ENCODE measurements around the gene EMILIN1.
A peak's percentile ranks its signal among the peaks of the same experiment; 100 is the strongest.

EMILIN1 gene

DNA sequence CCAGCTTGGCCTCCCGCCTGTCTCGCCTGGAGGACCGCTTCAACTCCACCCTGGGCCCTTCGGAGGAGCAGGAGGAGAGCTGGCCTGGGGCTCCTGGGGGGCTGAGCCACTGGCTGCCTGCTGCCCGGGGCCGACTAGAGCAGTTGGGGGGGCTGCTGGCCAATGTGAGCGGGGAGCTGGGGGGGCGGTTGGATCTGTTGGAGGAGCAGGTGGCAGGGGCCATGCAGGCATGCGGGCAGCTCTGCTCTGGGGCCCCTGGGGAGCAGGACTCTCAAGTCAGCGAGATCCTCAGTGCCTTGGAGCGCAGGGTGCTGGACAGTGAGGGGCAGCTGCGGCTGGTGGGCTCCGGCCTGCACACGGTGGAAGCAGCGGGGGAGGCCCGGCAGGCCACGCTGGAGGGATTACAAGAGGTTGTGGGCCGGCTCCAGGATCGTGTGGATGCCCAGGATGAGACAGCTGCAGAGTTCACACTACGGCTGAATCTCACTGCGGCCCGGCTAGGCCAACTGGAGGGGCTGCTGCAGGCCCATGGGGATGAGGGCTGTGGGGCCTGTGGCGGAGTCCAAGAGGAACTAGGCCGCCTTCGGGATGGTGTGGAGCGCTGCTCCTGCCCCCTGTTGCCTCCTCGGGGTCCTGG lies 4.5 kb downstream of the EMILIN1 start:
- no peak for ATAC-seq
- no peak for DNase-seq
- peak overlapping the region in 1 of 2 donors; percentile 67 for H3K27ac Mint-ChIP-seq
- H3K9me3 Mint-ChIP-seq = no peaks in the 10 kb centered on the region
- H3K4me3 Mint-ChIP-seq = no peak overlapping the region
- peaks cover 52% of the 10 kb centered on the region for H3K4me1 Mint-ChIP-seq
- H3K27me3 Mint-ChIP-seq = no peaks in the 10 kb centered on the region

DNA sequence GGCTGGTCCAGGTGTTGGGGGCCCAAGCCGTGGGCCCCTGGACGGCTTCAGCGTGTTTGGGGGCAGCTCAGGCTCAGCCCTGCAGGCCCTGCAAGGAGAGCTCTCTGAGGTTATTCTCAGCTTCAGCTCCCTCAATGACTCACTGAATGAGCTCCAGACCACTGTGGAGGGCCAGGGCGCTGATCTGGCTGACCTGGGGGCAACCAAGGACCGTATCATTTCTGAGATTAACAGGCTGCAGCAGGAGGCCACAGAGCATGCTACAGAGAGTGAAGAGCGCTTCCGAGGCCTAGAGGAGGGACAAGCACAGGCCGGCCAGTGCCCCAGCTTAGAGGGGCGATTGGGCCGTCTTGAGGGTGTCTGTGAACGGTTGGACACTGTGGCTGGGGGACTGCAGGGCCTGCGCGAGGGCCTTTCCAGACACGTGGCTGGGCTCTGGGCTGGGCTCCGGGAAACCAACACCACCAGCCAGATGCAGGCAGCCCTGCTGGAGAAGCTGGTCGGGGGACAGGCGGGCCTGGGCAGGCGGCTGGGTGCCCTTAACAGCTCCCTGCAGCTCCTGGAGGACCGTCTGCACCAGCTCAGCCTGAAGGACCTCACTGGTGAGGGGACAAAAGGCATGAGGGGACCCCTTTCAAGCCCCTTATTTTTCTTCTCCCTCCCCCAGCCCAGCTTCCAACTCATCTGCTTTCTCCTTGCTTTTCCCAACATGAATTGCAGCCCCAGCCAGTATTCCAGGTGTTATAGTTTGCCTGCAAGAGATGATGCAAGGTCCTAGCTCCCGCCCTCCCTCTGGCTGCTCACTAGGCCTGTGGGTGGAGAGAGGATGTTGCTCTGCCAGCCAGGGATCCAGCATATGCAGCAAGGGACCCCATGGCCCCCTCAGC lies 5.2 kb downstream of the EMILIN1 start:
- ATAC-seq (no peak), DNase-seq (no peak)
- Mint-ChIP-seq H3K27ac (no peak overlapping the region), H3K27me3 (no peaks in the 10 kb centered on the region), H3K9me3 (no peaks in the 10 kb centered on the region), H3K4me3 (no peak overlapping the region), H3K4me1 (peaks cover 50% of the 10 kb centered on the region)

GRCh38 chr2:27084297-27085061 lies 6.1 kb downstream of the EMILIN1 start:
- Mint-ChIP-seq H3K27ac (no peak overlapping the region), H3K4me3 (peak overlapping the region in 1 of 2 donors; percentile 21), H3K27me3 (no peaks in the 10 kb centered on the region), H3K4me1 (peaks cover 57% of the 10 kb centered on the region), H3K9me3 (no peaks in the 10 kb centered on the region)
- ATAC-seq (no peak), DNase-seq (no peak)

- ATAC-seq (no peak), DNase-seq (no peak)
- peak overlapping the region in 1 of 2 donors; percentile 63 for H3K27ac Mint-ChIP-seq
- no peaks in the 10 kb centered on the region for H3K27me3 Mint-ChIP-seq
- no peaks in the 10 kb centered on the region for H3K9me3 Mint-ChIP-seq
- H3K4me3 Mint-ChIP-seq = peak overlapping the region; percentile 91 to 95
- H3K4me1 Mint-ChIP-seq = peaks cover 59% of the 10 kb centered on the region
These were observed 6.8 kb downstream of the EMILIN1 start for GRCh38 chr2:27085062-27085672.

DNA sequence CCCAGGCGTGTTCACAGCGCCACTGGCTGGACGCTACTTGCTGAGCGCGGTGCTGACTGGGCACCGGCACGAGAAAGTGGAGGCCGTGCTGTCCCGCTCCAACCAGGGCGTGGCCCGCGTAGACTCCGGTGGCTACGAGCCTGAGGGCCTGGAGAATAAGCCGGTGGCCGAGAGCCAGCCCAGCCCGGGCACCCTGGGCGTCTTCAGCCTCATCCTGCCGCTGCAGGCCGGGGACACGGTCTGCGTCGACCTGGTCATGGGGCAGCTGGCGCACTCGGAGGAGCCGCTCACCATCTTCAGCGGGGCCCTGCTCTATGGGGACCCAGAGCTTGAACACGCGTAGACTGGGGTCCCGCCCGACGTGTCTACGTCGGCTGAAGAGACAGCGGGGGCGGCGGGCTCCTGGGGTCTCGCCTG lies 7.3 kb downstream of the EMILIN1 start:
- ATAC-seq (peak; percentile 6), DNase-seq (peak in 1 of 2 donors; percentile 48)
- Mint-ChIP-seq H3K9me3 (no peaks in the 10 kb centered on the region), H3K27me3 (no peaks in the 10 kb centered on the region), H3K4me3 (peak overlapping the region; percentile 91 to 95), H3K27ac (peak overlapping the region in 1 of 2 donors; percentile 63), H3K4me1 (peaks cover 54% of the 10 kb centered on the region)

DNA sequence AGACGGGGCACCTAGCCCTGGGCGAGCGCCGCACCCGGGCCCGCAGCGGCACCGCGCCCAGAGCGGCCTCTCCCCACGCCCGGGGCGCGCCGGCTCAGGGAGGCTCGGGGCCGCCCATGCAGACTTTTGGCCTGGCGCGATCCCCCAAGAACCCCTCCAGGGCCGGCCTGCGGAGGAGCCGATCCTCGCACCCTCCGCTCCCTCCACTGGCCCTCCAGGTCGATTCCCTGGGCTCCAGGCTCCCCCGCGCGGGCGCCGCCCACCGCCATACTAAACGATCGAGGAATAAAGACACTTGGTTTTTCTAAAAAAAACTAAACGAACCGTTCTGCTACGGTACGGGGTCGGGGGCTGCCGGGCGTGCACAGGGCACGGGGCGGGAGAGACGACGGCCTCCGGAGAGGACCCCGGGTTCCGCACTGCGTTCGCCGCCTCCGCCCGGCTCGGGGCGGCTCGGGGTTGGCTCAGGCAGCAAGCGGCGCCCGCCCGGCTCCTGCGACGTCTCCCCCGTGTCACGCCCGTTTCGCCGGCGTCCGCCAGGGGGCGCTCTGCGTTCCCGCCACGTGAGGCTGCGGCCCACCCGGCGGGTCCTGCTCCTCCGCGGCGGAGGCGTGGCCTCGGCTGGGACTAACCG lies 7.8 kb downstream of the EMILIN1 start:
- H3K27ac Mint-ChIP-seq = peak overlapping the region; percentile 72 to 93
- H3K27me3 Mint-ChIP-seq = no peaks in the 10 kb centered on the region
- H3K4me3 Mint-ChIP-seq = peak overlapping the region; percentile 91 to 95
- H3K4me1 Mint-ChIP-seq = peaks cover 48% of the 10 kb centered on the region
- DNase-seq = peak; percentile 98 to 100
- peak; percentile 89 for ATAC-seq
- H3K9me3 Mint-ChIP-seq = no peaks in the 10 kb centered on the region

DNA sequence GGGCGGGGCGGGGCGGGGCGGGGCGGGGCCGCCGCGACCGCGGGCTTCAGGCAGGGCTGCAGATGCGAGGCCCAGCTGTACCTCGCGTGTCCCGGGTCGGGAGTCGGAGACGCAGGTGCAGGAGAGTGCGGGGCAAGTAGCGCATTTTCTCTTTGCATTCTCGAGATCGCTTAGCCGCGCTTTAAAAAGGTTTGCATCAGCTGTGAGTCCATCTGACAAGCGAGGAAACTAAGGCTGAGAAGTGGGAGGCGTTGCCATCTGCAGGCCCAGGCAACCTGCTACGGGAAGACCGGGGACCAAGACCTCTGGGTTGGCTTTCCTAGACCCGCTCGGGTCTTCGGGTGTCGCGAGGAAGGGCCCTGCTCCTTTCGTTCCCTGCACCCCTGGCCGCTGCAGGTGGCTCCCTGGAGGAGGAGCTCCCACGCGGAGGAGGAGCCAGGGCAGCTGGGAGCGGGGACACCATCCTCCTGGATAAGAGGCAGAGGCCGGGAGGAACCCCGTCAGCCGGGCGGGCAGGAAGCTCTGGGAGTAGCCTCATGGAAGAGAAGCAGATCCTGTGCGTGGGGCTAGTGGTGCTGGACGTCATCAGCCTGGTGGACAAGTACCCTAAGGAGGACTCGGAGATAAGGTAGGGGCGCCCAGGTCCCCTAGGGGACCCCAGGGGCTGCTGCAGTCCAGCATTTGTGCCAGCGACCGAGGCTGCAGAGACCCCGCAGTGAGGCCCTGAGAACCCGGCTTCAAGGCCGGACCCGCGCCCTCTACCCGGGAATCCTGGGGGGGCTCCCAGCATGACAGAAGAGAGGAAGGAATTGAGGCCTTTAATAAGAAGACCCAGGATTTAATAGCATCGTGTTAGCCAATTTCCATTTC lies 8.5 kb downstream of the EMILIN1 start, which contains the start of gene KHK:
KHK (plus strand) TSS at position 49 of the 870 bp plus-strand sequence; CDS start at position 537, 488 bp downstream.
- no peaks in the 10 kb centered on the region for H3K9me3 Mint-ChIP-seq
- H3K27me3 Mint-ChIP-seq = no peaks in the 10 kb centered on the region
- ATAC-seq (peak; percentile 4), DNase-seq (no peak)
- H3K27ac Mint-ChIP-seq = peak within 1 kb of the TSS; percentile 86 to 93
- H3K4me3 Mint-ChIP-seq = peak within 1 kb of the TSS; percentile 91 to 95
- peaks cover 41% of the 10 kb centered on the region for H3K4me1 Mint-ChIP-seq

- Mint-ChIP-seq H3K27ac (no peak overlapping the region), H3K4me3 (peak overlapping the region; percentile 21 to 91), H3K4me1 (peaks cover 36% of the 10 kb centered on the region), H3K9me3 (no peaks in the 10 kb centered on the region), H3K27me3 (no peaks in the 10 kb centered on the region)
- DNase-seq (no peak), ATAC-seq (no peak)
These were observed 9.5 kb downstream of the EMILIN1 start for GRCh38 chr2:27087823-27088410.

- H3K4me1 Mint-ChIP-seq = peaks cover 36% of the 10 kb centered on the region
- H3K27ac Mint-ChIP-seq = no peak overlapping the region
- peak overlapping the region; percentile 3 to 21 for H3K4me3 Mint-ChIP-seq
- DNase-seq (no peak), ATAC-seq (no peak)
- H3K9me3 Mint-ChIP-seq = no peaks in the 10 kb centered on the region
- H3K27me3 Mint-ChIP-seq = no peaks in the 10 kb centered on the region
These were observed 10.2 kb downstream of the EMILIN1 start for GRCh38 chr2:27088634-27089033.

- Mint-ChIP-seq H3K9me3 (no peaks in the 10 kb centered on the region), H3K4me3 (no peak overlapping the region), H3K27me3 (no peaks in the 10 kb centered on the region), H3K4me1 (peaks cover 36% of the 10 kb centered on the region), H3K27ac (no peak overlapping the region)
- ATAC-seq (no peak), DNase-seq (no peak)
These were observed 10.9 kb downstream of the EMILIN1 start for GRCh38 chr2:27089111-27089954.

GRCh38 chr2:27091746-27092695 lies 13.6 kb downstream of the EMILIN1 start:
- no peak overlapping the region for H3K27ac Mint-ChIP-seq
- H3K27me3 Mint-ChIP-seq = no peaks in the 10 kb centered on the region
- H3K4me3 Mint-ChIP-seq = no peak overlapping the region
- H3K4me1 Mint-ChIP-seq = peaks cover 37% of the 10 kb centered on the region
- no peak for ATAC-seq
- no peaks in the 10 kb centered on the region for H3K9me3 Mint-ChIP-seq
- no peak for DNase-seq

GRCh38 chr2:27092696-27093429 lies 14.4 kb downstream of the EMILIN1 start:
- no peak overlapping the region for H3K27ac Mint-ChIP-seq
- DNase-seq (no peak), ATAC-seq (no peak)
- H3K27me3 Mint-ChIP-seq = no peaks in the 10 kb centered on the region
- no peaks in the 10 kb centered on the region for H3K9me3 Mint-ChIP-seq
- no peak overlapping the region for H3K4me3 Mint-ChIP-seq
- peaks cover 31% of the 10 kb centered on the region for H3K4me1 Mint-ChIP-seq

Data from stimulated activated naive CD8-positive, alpha-beta T cell treated with anti-CD3 and anti-CD28 coated beads, Interleukin-15, amount 100 ng/mL, for 72 hours (primary cell).